SK-N-SH (cell line): Measurements from ENCODE around the gene PROSER1. TPM values are rescaled to one million over a fixed set of nuclear protein-coding genes. Genes with fewer than 3 reads are reported as not detected.

Source experiments
- CTCF ChIA-PET: fragments of 300-600, 350-600 bp; formaldehyde crosslinking; extraction: SDS; loops from one replicate; lab custom pipeline; 2021; lab: Yijun Ruan, JAX
- POLR2A ChIA-PET: fragments of 350-600 bp; sonication (Branson Sonifier 250); formaldehyde crosslinking; extraction: SDS; loops from one replicate; lab custom pipeline; 2020; ENCODE audit warnings: antibody characterized with exemption, inconsistent platforms; lab: Yijun Ruan, JAX
- DNase-seq: peaks from one replicate; pipeline ENCODE4 v3.0.0; 2012
- H2AFZ ChIP-seq: fragments of 200-600 bp; sonication (generic); 2 replicates; pipeline ENCODE4 v1.8.1; 2016; ENCODE audit warnings: antibody characterized with exemption, mild to moderate bottlenecking, low read depth
- H3F3A ChIP-seq: fragments of 200-600 bp; sonication (generic); replicated peaks from 2 replicates; pipeline ENCODE3; 2016; ENCODE audit warnings: antibody characterized with exemption, mild to moderate bottlenecking; ENCODE audit not compliant: insufficient read depth
- H3K27ac ChIP-seq, 2 experiments: fragments of 200-500 bp in 1 of 2; fragments of 200-600 bp in 1 of 2; sonication (Bioruptor generic) in 1 of 2; sonication (generic), shearing (Covaris generic) in 1 of 2; 2 replicates each; pipeline versions ENCODE4 v1.5.1 to v1.6.1; 2014 to 2016; ENCODE audit warnings: low read depth in 2 of 2, inconsistent platforms in 1 of 2, low read length in 1 of 2, mild to moderate bottlenecking in 1 of 2, mixed read lengths in 1 of 2
- H3K27me3 ChIP-seq: fragments of 200-600 bp; sonication (generic), shearing (Covaris generic); 2 replicates; pipeline ENCODE4 v1.6.1; 2016; ENCODE audit warnings: mixed run types; ENCODE audit not compliant: insufficient read depth
- H3K36me3 ChIP-seq, 2 experiments: fragments of 200-500 bp in 1 of 2; fragments of 200-600 bp in 1 of 2; sonication (Bioruptor generic) in 1 of 2; sonication (generic) in 1 of 2; replicated peaks in 1 of 2; 2 replicates each; pipeline versions ENCODE3 to v1.5.1; 2014 to 2016; ENCODE audit warnings: low read length in 1 of 2, mild to moderate bottlenecking in 1 of 2; ENCODE audit not compliant: insufficient read depth in 2 of 2, control insufficient read depth in 1 of 2
- H3K4me1 ChIP-seq, 2 experiments: fragments of 200-500 bp in 1 of 2; fragments of 200-600 bp in 1 of 2; sonication (Bioruptor generic) in 1 of 2; sonication (generic), shearing (Covaris generic) in 1 of 2; 2 replicates each; pipeline versions ENCODE4 v1.5.1 to v1.6.1; 2014 to 2016; ENCODE audit warnings: low read depth in 1 of 2, low read length in 1 of 2, mixed run types in 1 of 2; ENCODE audit not compliant: insufficient read depth in 2 of 2, control insufficient read depth in 1 of 2
- H3K4me2 ChIP-seq: fragments of 200-600 bp; sonication (generic), shearing (Covaris generic); 2 replicates; pipeline ENCODE4 v1.6.1; 2017; ENCODE audit warnings: mixed run types
- H3K4me3 ChIP-seq, 2 experiments: fragments of 200-500 bp in 1 of 2; fragments of 200-600 bp in 1 of 2; sonication (Bioruptor generic) in 1 of 2; sonication (generic), shearing (Covaris generic) in 1 of 2; 2 replicates each; pipeline versions ENCODE4 v1.5.1 to v1.8.1; 2014 to 2016; ENCODE audit warnings: low read depth in 2 of 2, inconsistent platforms in 1 of 2, low read length in 1 of 2, mild to moderate bottlenecking in 1 of 2, mixed read lengths in 1 of 2, moderate library complexity in 1 of 2
- H3K79me2 ChIP-seq: fragments of 200-600 bp; sonication (generic); 2 replicates; pipeline ENCODE4 v1.8.1; 2017; ENCODE audit warnings: mild to moderate bottlenecking; ENCODE audit not compliant: insufficient read depth
- H3K9ac ChIP-seq: fragments of 200-600 bp; sonication (generic); 2 replicates; pipeline ENCODE4 v1.6.1; 2017; ENCODE audit warnings: mixed run types
- H3K9me2 ChIP-seq: fragments of 200-600 bp; sonication (generic); 2 replicates; pipeline ENCODE4 v1.6.1; 2017; ENCODE audit warnings: mixed run types
- H3K9me3 ChIP-seq: fragments of 200-600 bp; sonication (generic); 2 replicates; pipeline ENCODE4 v1.6.1; 2017; ENCODE audit warnings: mixed run types, mild to moderate bottlenecking, moderate library complexity
- H4K20me1 ChIP-seq: fragments of 200-600 bp; sonication (generic); 2 replicates; pipeline ENCODE4 v1.6.1; 2017; ENCODE audit warnings: mild to moderate bottlenecking, mixed run types; ENCODE audit not compliant: insufficient read depth
- CTCF ChIP-seq: fragments of 200-600 bp; sonication (generic); IDR thresholded peaks from 2 replicates; pipeline ENCODE4 v1.6.1; 2017; ENCODE audit warnings: antibody characterized with exemption, mild to moderate bottlenecking, moderate library complexity
- EP300 ChIP-seq, 2 experiments: IDR thresholded peaks; 2 replicates each; pipeline versions ENCODE4 v1.4.0 to v1.6.1; 2012; ENCODE audit warnings: borderline replicate concordance in 1 of 2, low read depth in 1 of 2, low read length in 1 of 2
- EZH2phosphoT487 ChIP-seq: fragments of 200-600 bp; sonication (generic); IDR thresholded peaks from 2 replicates; pipeline ENCODE4 v1.6.1; 2017; ENCODE audit warnings: low read depth, mixed run types, mild to moderate bottlenecking, antibody characterized with exemption, moderate library complexity, borderline replicate concordance
- FOSL2 ChIP-seq: IDR thresholded peaks from 2 replicates; pipeline ENCODE4 v1.4.0; 2012; ENCODE audit warnings: low read depth, mild to moderate bottlenecking, moderate library complexity, borderline replicate concordance
- FOXJ3 ChIP-seq: sonication (generic); formaldehyde crosslinking; IDR thresholded peaks from 2 replicates; pipeline ENCODE4 v1.5.1; 2020; ENCODE audit warnings: mild to moderate bottlenecking, missing genetic modification reagents
- FOXM1 ChIP-seq: IDR thresholded peaks from 2 replicates; pipeline ENCODE4 v1.4.0; 2012; ENCODE audit warnings: low read depth, mild to moderate bottlenecking
- MEF2A ChIP-seq: IDR thresholded peaks from 2 replicates; pipeline ENCODE4 v1.4.0; 2012; ENCODE audit warnings: low read depth, borderline replicate concordance
- MXI1 ChIP-seq: IDR thresholded peaks from 2 replicates; pipeline ENCODE4 v1.6.1; 2012; ENCODE audit warnings: mild to moderate bottlenecking, low read depth, low read length, improper control_type of control experiment
- NRF1 ChIP-seq: IDR thresholded peaks from 2 replicates; pipeline ENCODE4 v1.6.1; 2012; ENCODE audit warnings: low read depth, mild to moderate bottlenecking, low read length
- PBX3 ChIP-seq: IDR thresholded peaks from 2 replicates; pipeline ENCODE4; 2012
- POLR2AphosphoS5 ChIP-seq: IDR thresholded peaks from 2 replicates; pipeline ENCODE4 v1.6.1; 2012; ENCODE audit warnings: low read depth, low read length
- RAD21 ChIP-seq: IDR thresholded peaks from 2 replicates; pipeline ENCODE4 v1.6.1; 2012; ENCODE audit warnings: mild to moderate bottlenecking, low read length
- RCOR1 ChIP-seq: fragments of 150-350 bp; IDR thresholded peaks from 2 replicates; pipeline ENCODE4 v1.6.1; 2017; ENCODE audit warnings: antibody characterized with exemption, low read length
- RFX5 ChIP-seq: IDR thresholded peaks from 2 replicates; pipeline ENCODE4 v1.6.1; 2012; ENCODE audit warnings: mild to moderate bottlenecking, improper control_type of control experiment, low read length
- SIN3A ChIP-seq: IDR thresholded peaks from 2 replicates; pipeline ENCODE4 v1.6.1; 2012; ENCODE audit warnings: low read depth, mild to moderate bottlenecking, low read length, moderate library complexity, borderline replicate concordance
- SMC3 ChIP-seq: IDR thresholded peaks from 2 replicates; pipeline ENCODE4 v1.6.1; 2012; ENCODE audit warnings: low read depth, low read length, improper control_type of control experiment
- TCF12 ChIP-seq: IDR thresholded peaks from 2 replicates; pipeline ENCODE4 v1.4.0; 2012
- TEAD4 ChIP-seq: IDR thresholded peaks from 2 replicates; pipeline ENCODE4 v1.4.0; 2012; ENCODE audit warnings: mild to moderate bottlenecking, borderline replicate concordance; ENCODE audit not compliant: insufficient read depth
- USF1 ChIP-seq: IDR thresholded peaks from 2 replicates; pipeline ENCODE4 v1.4.0; 2012; ENCODE audit warnings: low read depth, borderline replicate concordance
- USF2 ChIP-seq: fragments of 150-350 bp; IDR thresholded peaks from 2 replicates; pipeline ENCODE4 v1.6.1; 2017; ENCODE audit warnings: antibody characterized with exemption, low read length, low read depth, borderline replicate concordance
- WGBS: methylation state at CpG from one replicate; pipeline ENCODE4 v1.1.6; 2017; ENCODE audit warnings: low lambda C conversion rate; 5-methylcytosine and 5-hydroxymethylcytosine counted together
- polyA plus RNA-seq, 3 experiments: library from polyadenylated mRNA; depleted of rRNA; stranded (reverse); fragments of >200 nt; gene quantifications; 2 replicates each; pipeline ENCODE4 v1.2.3, GENCODE V29; 2012

The PROSER1 gene
- polyA plus RNA-seq, 1 of the 3 experiments (the other 2 are of a cell fraction): 14.8 TPM

GRCh38 chr13:39016787-39017186, 21.1 kb downstream of the PROSER1 start:
- Histone ChIP-seq H3K27ac (no peak overlapping the region), H3K79me2 (no peaks in the 10 kb centered on the region), H3K4me2 (no peak overlapping the region), H3K4me3 (no peak overlapping the region), H3K9me3 (no peaks in the 10 kb centered on the region), H3K9me2 (no peaks in the 10 kb centered on the region), H3K36me3 (peaks cover 48 to 86% of the 10 kb centered on the region in 2 experiments), H3K27me3 (no peaks in the 10 kb centered on the region), H3K9ac (no peak overlapping the region), H3F3A (peaks cover 5% of the 10 kb centered on the region), H4K20me1 (no peaks in the 10 kb centered on the region), H3K4me1 (no peaks in the 10 kb centered on the region), H2AFZ (no peak overlapping the region)
- CTCF ChIA-PET: interaction anchor here (0.7 to 4.9 kb wide), 23 partner anchors 8 to 244 kb away, joined by 3 to 29 read pairs (median 4); partner anchors contain the start of genes NHLRC3 and PROSER1
- POLR2A ChIA-PET: no interaction called here
- peak; percentile 51 for DNase-seq
- TF ChIP-seq USF2: no peak
- peak; percentile 61 for TF ChIP-seq CTCF
- no peak for TF ChIP-seq TCF12
- TF ChIP-seq EZH2phosphoT487: no peak
- peak; percentile 41; the same call in 1 of the 2 replicates for TF ChIP-seq SMC3
- no peak for TF ChIP-seq NRF1
- peak; percentile 75 for TF ChIP-seq RAD21
- no peak for TF ChIP-seq MXI1
- WGBS: 15% methylated on average over 2 of the region's 2 CpGs

- Histone ChIP-seq H3K9me3 (no peaks in the 10 kb centered on the region), H3K4me1 (no peaks in the 10 kb centered on the region), H3K9me2 (no peaks in the 10 kb centered on the region), H3F3A (peaks cover 5% of the 10 kb centered on the region), H3K9ac (no peak overlapping the region), H3K4me3 (no peak overlapping the region), H3K4me2 (no peak overlapping the region), H4K20me1 (no peaks in the 10 kb centered on the region), H3K27ac (no peak overlapping the region), H2AFZ (no peak overlapping the region), H3K79me2 (no peaks in the 10 kb centered on the region), H3K36me3 (peaks cover 51 to 86% of the 10 kb centered on the region in 2 experiments), H3K27me3 (no peaks in the 10 kb centered on the region)
- ChIA-PET POLR2A (no interaction called here), CTCF (interaction anchor here (0.6 to 4.9 kb wide), 19 partner anchors 7 to 242 kb away, joined by 3 to 29 read pairs (median 4); partner anchors contain the start of genes NHLRC3 and PROSER1)
- DNase-seq: no peak
- no peak for TF ChIP-seq FOSL2
- no peak for TF ChIP-seq MEF2A
- no peak for TF ChIP-seq NRF1
- no peak for TF ChIP-seq TEAD4
- no peak for TF ChIP-seq RFX5
- TF ChIP-seq RCOR1: no peak
- TF ChIP-seq PBX3: no peak
- no peak for TF ChIP-seq SIN3A
- no peak for TF ChIP-seq EP300 (IDR thresholded peaks at IDR 0.05; ENCODE audit: borderline replicate concordance in 1 of 2, low read depth in 1 of 2, low read length in 1 of 2)
- no peak for TF ChIP-seq FOXJ3 (CRISPR knock-in tag)
- no peak for TF ChIP-seq POLR2AphosphoS5
- no peak for TF ChIP-seq CTCF
- TF ChIP-seq SMC3: no peak
- TF ChIP-seq FOXM1: no peak
- no peak for TF ChIP-seq MXI1
- no peak for TF ChIP-seq USF1
- WGBS: 97% methylated on average over 1 of the region's 1 CpG
Observed at GRCh38 chr13:39016087-39016486, 21.8 kb downstream of the PROSER1 start.
